Smooth muscle cell (in vitro differentiated cells): ENCODE data around the gene ZNF367. TPM values are rescaled to one million over a fixed set of nuclear protein-coding genes. Genes with fewer than 3 reads are reported as not detected.

Source experiments
- DNase-seq: peaks from one replicate; lab custom pipeline; 2025; ENCODE audit not compliant: unreplicated experiment; lab: John Stamatoyannopoulos, UW
- H2AFZ ChIP-seq: fragments of 200-600 bp; sonication (generic); 2 replicates; pipeline ENCODE4 v1.6.0; 2016; ENCODE audit warnings: antibody characterized with exemption, low read depth, mild to moderate bottlenecking
- H3F3A ChIP-seq: fragments of 200-600 bp; sonication (generic); 2 replicates; pipeline ENCODE4 v1.6.0; 2017; ENCODE audit warnings: antibody characterized with exemption, low read depth
- H3K27ac ChIP-seq: fragments of 200-600 bp; sonication (generic); 2 replicates; pipeline ENCODE4 v1.5.1; 2016; ENCODE audit warnings: low read depth, mild to moderate bottlenecking
- H3K27me3 ChIP-seq: fragments of 200-600 bp; sonication (generic); 2 replicates; pipeline ENCODE4 v1.6.1; 2016; ENCODE audit warnings: low read depth, mild to moderate bottlenecking
- H3K36me3 ChIP-seq: fragments of 200-600 bp; sonication (generic); 2 replicates; pipeline ENCODE4 v1.5.1; 2016; ENCODE audit warnings: low read depth
- H3K4me1 ChIP-seq: fragments of 200-600 bp; sonication (generic); 2 replicates; pipeline ENCODE4 v1.5.1; 2016; ENCODE audit warnings: low read depth
- H3K4me2 ChIP-seq: fragments of 200-600 bp; sonication (generic); 2 replicates; pipeline ENCODE4 v1.6.0; 2016; ENCODE audit warnings: mild to moderate bottlenecking
- H3K4me3 ChIP-seq: fragments of 200-600 bp; sonication (generic); 2 replicates; pipeline ENCODE4 v1.5.1; 2016; ENCODE audit warnings: mild to moderate bottlenecking
- H3K79me2 ChIP-seq: fragments of 200-600 bp; sonication (generic); 2 replicates; pipeline ENCODE4 v1.6.0; 2016; ENCODE audit warnings: low read depth, mild to moderate bottlenecking
- H3K9ac ChIP-seq: fragments of 200-600 bp; sonication (generic); 2 replicates; pipeline ENCODE4 v1.6.0; 2016; ENCODE audit warnings: low read depth
- H3K9me3 ChIP-seq: fragments of 200-600 bp; sonication (generic); replicated peaks from 2 replicates; pipeline ENCODE4 v1.5.1; 2016; ENCODE audit warnings: low read depth
- H4K20me1 ChIP-seq: fragments of 200-600 bp; sonication (generic); 2 replicates; pipeline ENCODE4 v1.6.0; 2016; ENCODE audit warnings: low read depth
- CTCF ChIP-seq: fragments of 200-600 bp; sonication (generic); IDR thresholded peaks from 2 replicates; pipeline ENCODE4 v1.5.1; 2017; ENCODE audit warnings: borderline replicate concordance, mild to moderate bottlenecking, antibody characterized with exemption; ENCODE audit not compliant: insufficient read depth, poor library complexity, severe bottlenecking
- WGBS: methylation state at CpG from one replicate; pipeline ENCODE4 v1.1.7; 2016; ENCODE audit warnings: low lambda C conversion rate; 5-methylcytosine and 5-hydroxymethylcytosine counted together
- polyA plus RNA-seq: library from polyadenylated mRNA; unstranded; fragments of >200 nt; fragmentation: Nextera tagmentation; extraction: Ambion mirVana; gene quantifications from 2 replicates; pipeline ENCODE4 v1.2.1, GENCODE V29; 2016
- total RNA-seq: library from RNA; depleted of rRNA; stranded (reverse); fragments of >200 nt; gene quantifications from 2 replicates; pipeline ENCODE4 v1.2.3, GENCODE V29; 2014

ZNF367 gene
- total and polyA plus RNA-seq, 2 experiments from 2014 or later: 2.8 to 3.2 TPM

- Histone ChIP-seq H2AFZ (peak overlapping the region; percentile 88), H3K9me3 (no peaks in the 10 kb centered on the region), H4K20me1 (no peaks in the 10 kb centered on the region), H3K27ac (peak overlapping the region; percentile 86), H3K36me3 (no peaks in the 10 kb centered on the region), H3K4me3 (peak overlapping the region; percentile 85), H3F3A (peaks cover 14% of the 10 kb centered on the region), H3K9ac (no peak overlapping the region), H3K4me1 (peaks cover 26% of the 10 kb centered on the region), H3K4me2 (peak overlapping the region; percentile 100), H3K79me2 (peaks cover 20% of the 10 kb centered on the region), H3K27me3 (no peaks in the 10 kb centered on the region)
- 48% methylated on average over 2 of the region's 2 CpGs for WGBS
- TF ChIP-seq CTCF: no peak
- DNase-seq: no peak
These were observed 1.5 kb upstream of the ZNF367 start for GRCh38 chr9:96419691-96419969.

- Histone ChIP-seq H3K9ac (peak overlapping the region; percentile 63), H3K27ac (peak overlapping the region; percentile 86), H3K4me2 (peak overlapping the region; percentile 100), H3K4me3 (peak overlapping the region; percentile 85), H2AFZ (peak overlapping the region; percentile 88), H4K20me1 (no peaks in the 10 kb centered on the region), H3K27me3 (no peaks in the 10 kb centered on the region), H3K36me3 (no peaks in the 10 kb centered on the region), H3F3A (peaks cover 14% of the 10 kb centered on the region), H3K79me2 (peaks cover 26% of the 10 kb centered on the region), H3K9me3 (no peaks in the 10 kb centered on the region), H3K4me1 (peaks cover 26% of the 10 kb centered on the region)
- under 1% methylated on average over 34 of the region's 58 CpGs for WGBS
- no peak for DNase-seq
- no peak for TF ChIP-seq CTCF
These were observed 935 bp upstream of the ZNF367 start for GRCh38 chr9:96418920-96419690.

- Histone ChIP-seq H3K4me2 (peak overlapping the region; percentile 100), H3K9me3 (no peaks in the 10 kb centered on the region), H3K4me1 (peaks cover 26% of the 10 kb centered on the region), H4K20me1 (no peaks in the 10 kb centered on the region), H3K9ac (peak overlapping the region; percentile 74), H3K36me3 (no peaks in the 10 kb centered on the region), H3K4me3 (peak overlapping the region; percentile 85), H3K27me3 (no peaks in the 10 kb centered on the region), H3F3A (peaks cover 14% of the 10 kb centered on the region), H3K79me2 (peaks cover 30% of the 10 kb centered on the region), H3K27ac (peak overlapping the region; percentile 69), H2AFZ (peak overlapping the region; percentile 98)
- TF ChIP-seq CTCF: no peak
- under 1% methylated on average over 35 of the region's 62 CpGs for WGBS
- DNase-seq: no peak
These were observed 498 bp downstream of the ZNF367 start for GRCh38 chr9:96417661-96418082.

GRCh38 chr9:96417051-96417586 is 1.1 kb downstream of the ZNF367 start:
- 0% methylated on average over 19 of the region's 50 CpGs for WGBS
- Histone ChIP-seq H3K36me3 (no peaks in the 10 kb centered on the region), H3K9ac (peak overlapping the region; percentile 42), H2AFZ (peak overlapping the region; percentile 88), H3K27ac (peak overlapping the region; percentile 69), H3K79me2 (peaks cover 30% of the 10 kb centered on the region), H3K4me1 (peaks cover 26% of the 10 kb centered on the region), H4K20me1 (no peaks in the 10 kb centered on the region), H3K27me3 (no peaks in the 10 kb centered on the region), H3K4me3 (peak overlapping the region; percentile 85), H3K4me2 (peak overlapping the region; percentile 100), H3K9me3 (no peaks in the 10 kb centered on the region), H3F3A (peaks cover 14% of the 10 kb centered on the region)
- TF ChIP-seq CTCF: no peak
- DNase-seq: peak; percentile 68
